HL-60 (cell line): Measurements from ENCODE around the gene FOXL2.

ENCODE experiments used
- DNase-seq, 2 experiments: peaks; one replicate each; pipeline ENCODE4 v3.0.0-alpha.2; 2010 to 2020; ENCODE audit warnings: low read depth in 1 of 2, low spot score in 1 of 2
- H3K27ac ChIP-seq: fragments of 250-450 bp; sonication (Bioruptor Pico); replicated peaks from 2 replicates; pipeline ENCODE4 v1.5.1; 2020; ENCODE audit warnings: mild to moderate bottlenecking, moderate library complexity
- H3K27me3 ChIP-seq: fragments of 250-450 bp; sonication (Bioruptor Pico); 2 replicates; pipeline ENCODE4 v1.5.1; 2021; ENCODE audit warnings: mild to moderate bottlenecking, moderate library complexity; ENCODE audit not compliant: insufficient read depth, poor library complexity, severe bottlenecking
- H3K4me3 ChIP-seq: replicated peaks from 2 replicates; pipeline ENCODE4 v1.5.1; 2011; ENCODE audit warnings: mild to moderate bottlenecking, control low read depth, low read length; ENCODE audit not compliant: insufficient read depth
- GABPA ChIP-seq: IDR thresholded peaks from 2 replicates; pipeline ENCODE4 v1.6.1; 2012; ENCODE audit warnings: low read depth
- POLR2AphosphoS5 ChIP-seq: IDR thresholded peaks from 2 replicates; pipeline ENCODE4 v1.6.1; 2012; ENCODE audit warnings: low read depth
- SPI1 ChIP-seq: IDR thresholded peaks from 2 replicates; pipeline ENCODE4 v1.6.1; 2012; ENCODE audit warnings: low read depth, mild to moderate bottlenecking, borderline replicate concordance
- TF ChIP-seq, protein P1 (sequence below): IDR thresholded peaks from 2 replicates; pipeline ENCODE4 v1.6.1; 2012; ENCODE audit warnings: low read depth; ENCODE audit not compliant: insufficient replicate concordance
- TF ChIP-seq, protein P2 (sequence below): IDR thresholded peaks from one replicate; pipeline ENCODE4 v1.5.1; 2011; ENCODE audit warnings: low read length, control low read depth, inconsistent platforms; ENCODE audit not compliant: insufficient read depth

FOXL2 gene

GRCh38 chr3:138950701-138951100, 3.8 kb upstream of the FOXL2 start:
- no peak for TF ChIP-seq SPI1
- TF ChIP-seq, protein P1, sequence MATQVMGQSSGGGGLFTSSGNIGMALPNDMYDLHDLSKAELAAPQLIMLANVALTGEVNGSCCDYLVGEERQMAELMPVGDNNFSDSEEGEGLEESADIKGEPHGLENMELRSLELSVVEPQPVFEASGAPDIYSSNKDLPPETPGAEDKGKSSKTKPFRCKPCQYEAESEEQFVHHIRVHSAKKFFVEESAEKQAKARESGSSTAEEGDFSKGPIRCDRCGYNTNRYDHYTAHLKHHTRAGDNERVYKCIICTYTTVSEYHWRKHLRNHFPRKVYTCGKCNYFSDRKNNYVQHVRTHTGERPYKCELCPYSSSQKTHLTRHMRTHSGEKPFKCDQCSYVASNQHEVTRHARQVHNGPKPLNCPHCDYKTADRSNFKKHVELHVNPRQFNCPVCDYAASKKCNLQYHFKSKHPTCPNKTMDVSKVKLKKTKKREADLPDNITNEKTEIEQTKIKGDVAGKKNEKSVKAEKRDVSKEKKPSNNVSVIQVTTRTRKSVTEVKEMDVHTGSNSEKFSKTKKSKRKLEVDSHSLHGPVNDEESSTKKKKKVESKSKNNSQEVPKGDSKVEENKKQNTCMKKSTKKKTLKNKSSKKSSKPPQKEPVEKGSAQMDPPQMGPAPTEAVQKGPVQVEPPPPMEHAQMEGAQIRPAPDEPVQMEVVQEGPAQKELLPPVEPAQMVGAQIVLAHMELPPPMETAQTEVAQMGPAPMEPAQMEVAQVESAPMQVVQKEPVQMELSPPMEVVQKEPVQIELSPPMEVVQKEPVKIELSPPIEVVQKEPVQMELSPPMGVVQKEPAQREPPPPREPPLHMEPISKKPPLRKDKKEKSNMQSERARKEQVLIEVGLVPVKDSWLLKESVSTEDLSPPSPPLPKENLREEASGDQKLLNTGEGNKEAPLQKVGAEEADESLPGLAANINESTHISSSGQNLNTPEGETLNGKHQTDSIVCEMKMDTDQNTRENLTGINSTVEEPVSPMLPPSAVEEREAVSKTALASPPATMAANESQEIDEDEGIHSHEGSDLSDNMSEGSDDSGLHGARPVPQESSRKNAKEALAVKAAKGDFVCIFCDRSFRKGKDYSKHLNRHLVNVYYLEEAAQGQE, result no peak
- no peak for TF ChIP-seq POLR2AphosphoS5
- TF ChIP-seq, protein P2, sequence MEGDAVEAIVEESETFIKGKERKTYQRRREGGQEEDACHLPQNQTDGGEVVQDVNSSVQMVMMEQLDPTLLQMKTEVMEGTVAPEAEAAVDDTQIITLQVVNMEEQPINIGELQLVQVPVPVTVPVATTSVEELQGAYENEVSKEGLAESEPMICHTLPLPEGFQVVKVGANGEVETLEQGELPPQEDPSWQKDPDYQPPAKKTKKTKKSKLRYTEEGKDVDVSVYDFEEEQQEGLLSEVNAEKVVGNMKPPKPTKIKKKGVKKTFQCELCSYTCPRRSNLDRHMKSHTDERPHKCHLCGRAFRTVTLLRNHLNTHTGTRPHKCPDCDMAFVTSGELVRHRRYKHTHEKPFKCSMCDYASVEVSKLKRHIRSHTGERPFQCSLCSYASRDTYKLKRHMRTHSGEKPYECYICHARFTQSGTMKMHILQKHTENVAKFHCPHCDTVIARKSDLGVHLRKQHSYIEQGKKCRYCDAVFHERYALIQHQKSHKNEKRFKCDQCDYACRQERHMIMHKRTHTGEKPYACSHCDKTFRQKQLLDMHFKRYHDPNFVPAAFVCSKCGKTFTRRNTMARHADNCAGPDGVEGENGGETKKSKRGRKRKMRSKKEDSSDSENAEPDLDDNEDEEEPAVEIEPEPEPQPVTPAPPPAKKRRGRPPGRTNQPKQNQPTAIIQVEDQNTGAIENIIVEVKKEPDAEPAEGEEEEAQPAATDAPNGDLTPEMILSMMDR, result no peak
- TF ChIP-seq GABPA, result no peak
- DNase-seq, result no peak
- Histone ChIP-seq H3K27ac (no peak overlapping the region), H3K4me3 (no peak overlapping the region), H3K27me3 (peaks cover 59% of the 10 kb centered on the region)

DNA sequence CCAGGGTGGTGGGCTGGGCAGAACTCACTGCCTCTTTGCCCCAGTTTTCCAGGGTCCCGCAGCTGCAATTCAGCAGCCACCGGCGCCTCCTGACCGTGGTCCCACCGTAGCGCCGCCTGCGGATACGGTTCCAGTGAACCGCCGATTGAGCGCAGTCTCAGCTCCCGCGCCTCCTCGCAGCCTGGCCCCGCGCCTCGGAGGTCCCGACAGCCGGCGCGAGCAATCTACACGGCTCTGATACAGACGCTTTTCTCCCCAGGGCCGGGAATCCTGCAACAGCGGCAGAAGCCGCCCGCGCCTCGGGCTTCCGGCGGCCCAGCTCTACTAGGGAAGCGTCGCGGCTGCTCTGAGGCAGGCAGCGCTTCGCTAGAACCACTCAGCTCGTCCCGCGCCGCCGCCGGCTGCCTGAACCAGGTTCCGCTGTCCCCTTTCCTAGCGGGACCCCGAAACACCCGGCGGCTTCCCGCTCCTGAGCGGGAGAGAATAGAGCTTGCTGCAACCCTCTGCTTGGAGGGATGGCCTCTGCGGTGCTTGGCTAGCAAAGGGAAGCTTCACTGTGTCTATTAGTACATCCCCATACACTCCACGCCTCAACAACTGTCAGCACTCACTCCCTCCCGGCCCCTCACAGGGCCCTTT, 3.2 kb upstream of the FOXL2 start:
- no peak for TF ChIP-seq GABPA
- TF ChIP-seq, protein P1, result no peak
- no peak for TF ChIP-seq SPI1
- no peak for TF ChIP-seq POLR2AphosphoS5
- TF ChIP-seq, protein P2, result no peak
- no peak overlapping the region for H3K27ac ChIP-seq
- H3K4me3 ChIP-seq, result no peak overlapping the region
- DNase-seq, result no peak
- H3K27me3 ChIP-seq, result peaks cover 63% of the 10 kb centered on the region

GRCh38 chr3:138949445-138950005, 2.6 kb upstream of the FOXL2 start:
- no peak overlapping the region for H3K4me3 ChIP-seq
- no peak for DNase-seq
- H3K27ac ChIP-seq, result no peak overlapping the region
- TF ChIP-seq, protein P1, result no peak
- TF ChIP-seq SPI1 (no peak), GABPA (no peak), POLR2AphosphoS5 (no peak)
- TF ChIP-seq, protein P2, result no peak
- peaks cover 69% of the 10 kb centered on the region for H3K27me3 ChIP-seq
